Peyer's patch (tissue), 4 donors: ENCODE results near the gene SLC24A4.

ENCODE experiments used
- POLR2A ChIP-seq, 2 donors: fragments of 450-650 bp; IDR thresholded peaks; one replicate each; pipeline ENCODE4 v1.5.1; 2017; ENCODE audit warnings: antibody characterized with exemption in 2 of 2, mild to moderate bottlenecking in 2 of 2, moderate library complexity in 2 of 2
- TF ChIP-seq, protein P1 (sequence below), 6 experiments: fragments of 450-650 bp in 4 of 6; fragments of 200-600 bp in 2 of 6; sonication (generic) in 1 of 6; IDR thresholded peaks; one replicate each; pipeline ENCODE4 v1.5.1; 2017 to 2019; ENCODE audit warnings: antibody characterized with exemption in 6 of 6, mild to moderate bottlenecking in 3 of 6, moderate library complexity in 1 of 6

DNA sequence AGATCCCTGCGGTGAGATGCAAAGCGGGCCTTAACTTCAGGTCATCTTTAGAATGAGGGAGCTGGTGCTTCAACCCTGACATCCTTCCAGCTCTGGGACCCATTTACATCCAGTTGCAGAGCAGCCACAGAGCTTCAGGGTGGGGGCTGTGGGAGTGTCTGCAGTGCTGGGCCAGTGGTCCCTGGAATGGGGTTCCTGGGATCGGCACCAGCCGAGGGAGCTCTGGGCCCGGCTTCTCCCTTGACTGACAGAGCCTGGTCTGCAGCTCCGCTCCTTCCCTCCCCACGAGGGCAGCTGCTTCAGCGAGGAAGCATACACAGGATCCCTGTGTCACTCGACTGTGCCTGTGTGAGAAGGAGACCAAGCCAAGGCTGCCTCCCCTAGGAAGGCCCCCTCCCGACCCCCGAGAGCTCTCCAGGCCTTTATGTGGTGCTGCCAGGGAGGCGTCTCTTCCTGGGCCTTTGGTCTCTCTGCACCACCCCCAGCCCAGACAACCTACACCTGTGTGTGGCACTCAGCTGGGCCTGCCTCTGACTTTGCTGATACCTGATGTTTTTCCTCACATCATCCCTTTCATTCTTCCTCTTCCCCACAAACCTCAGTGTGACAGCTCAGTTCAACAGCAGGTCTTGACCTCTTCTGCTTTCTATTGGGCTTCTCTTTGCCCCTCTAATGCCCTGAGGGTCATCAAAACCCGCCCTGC, 142.5 kb downstream of the SLC24A4 start:
- TF ChIP-seq, protein P1, sequence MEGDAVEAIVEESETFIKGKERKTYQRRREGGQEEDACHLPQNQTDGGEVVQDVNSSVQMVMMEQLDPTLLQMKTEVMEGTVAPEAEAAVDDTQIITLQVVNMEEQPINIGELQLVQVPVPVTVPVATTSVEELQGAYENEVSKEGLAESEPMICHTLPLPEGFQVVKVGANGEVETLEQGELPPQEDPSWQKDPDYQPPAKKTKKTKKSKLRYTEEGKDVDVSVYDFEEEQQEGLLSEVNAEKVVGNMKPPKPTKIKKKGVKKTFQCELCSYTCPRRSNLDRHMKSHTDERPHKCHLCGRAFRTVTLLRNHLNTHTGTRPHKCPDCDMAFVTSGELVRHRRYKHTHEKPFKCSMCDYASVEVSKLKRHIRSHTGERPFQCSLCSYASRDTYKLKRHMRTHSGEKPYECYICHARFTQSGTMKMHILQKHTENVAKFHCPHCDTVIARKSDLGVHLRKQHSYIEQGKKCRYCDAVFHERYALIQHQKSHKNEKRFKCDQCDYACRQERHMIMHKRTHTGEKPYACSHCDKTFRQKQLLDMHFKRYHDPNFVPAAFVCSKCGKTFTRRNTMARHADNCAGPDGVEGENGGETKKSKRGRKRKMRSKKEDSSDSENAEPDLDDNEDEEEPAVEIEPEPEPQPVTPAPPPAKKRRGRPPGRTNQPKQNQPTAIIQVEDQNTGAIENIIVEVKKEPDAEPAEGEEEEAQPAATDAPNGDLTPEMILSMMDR (IDR thresholded peaks at IDR 0.05): no peak
- no peak for TF ChIP-seq POLR2A (IDR thresholded peaks at IDR 0.05)
